Gastroesophageal sphincter (tissue), 3 donors: ENCODE results near the gene ATG7.

Source experiments
- CTCF ChIP-seq, 4 experiments: fragments of 200-600 bp in 2 of 4; fragments of 450-650 bp in 2 of 4; sonication (generic) in 1 of 4; IDR thresholded peaks; one replicate each; pipeline ENCODE4 v1.5.1; 2017 to 2019; ENCODE audit warnings: antibody characterized with exemption in 4 of 4, mild to moderate bottlenecking in 2 of 4, moderate library complexity in 2 of 4
- POLR2A ChIP-seq, 2 donors: fragments of 450-650 bp; IDR thresholded peaks; one replicate each; pipeline ENCODE4 v1.6.1; 2017; ENCODE audit warnings: antibody characterized with exemption in 2 of 2, mild to moderate bottlenecking in 2 of 2, moderate library complexity in 1 of 2
- POLR2AphosphoS5 ChIP-seq: sonication (generic); formaldehyde crosslinking; IDR thresholded peaks from one replicate; pipeline ENCODE4 v1.6.1; 2017; ENCODE audit warnings: antibody characterized with exemption

- TF ChIP-seq CTCF (IDR thresholded peaks at IDR 0.05) (no peak), POLR2AphosphoS5 (no peak), POLR2A (IDR thresholded peaks at IDR 0.05) (no peak)
These were observed 48.2 kb upstream of the ATG7 start for GRCh38 chr3:11224010-11224409.
